GM23248 (cell line): ENCODE data around the gene OR2AE1.

Experiments
- EZH2 ChIP-seq: fragments of 200-600 bp; sonication (generic); IDR thresholded peaks from 2 replicates; pipeline ENCODE4 v1.6.1; 2018; ENCODE audit warnings: antibody characterized with exemption, mild to moderate bottlenecking; ENCODE audit not compliant: insufficient read depth, poor library complexity, severe bottlenecking
- EZH2phosphoT487 ChIP-seq: fragments of 200-600 bp; sonication (generic); IDR thresholded peaks from 2 replicates; pipeline ENCODE4 v1.6.1; 2018; ENCODE audit warnings: antibody characterized with exemption, moderate library complexity, mild to moderate bottlenecking, low read depth; ENCODE audit not compliant: insufficient read depth

- TF ChIP-seq EZH2 (no peak), EZH2phosphoT487 (no peak)
Observed at GRCh38 chr7:99831595-99831994, 45.2 kb downstream of the OR2AE1 start.
